ENCODE results near the gene CREB1. TPM values are rescaled to one million over a fixed set of nuclear protein-coding genes. Genes with fewer than 3 reads are reported as not detected.

CREB1 gene
- total RNA-seq, 1 donor from 2014 or later = 97.0 TPM

GRCh38 chr2:207624185-207625013 is 94.6 kb downstream of the CREB1 start:
- H3K27ac Mint-ChIP-seq = peak overlapping the region; percentile 96
- no peaks in the 10 kb centered on the region for H3K9me3 Mint-ChIP-seq
- H3K4me3 Mint-ChIP-seq = peak overlapping the region; percentile 87
- H3K4me1 Mint-ChIP-seq = peaks cover 15% of the 10 kb centered on the region
- H3K36me3 Mint-ChIP-seq = peaks cover 9% of the 10 kb centered on the region
- no peak for TF ChIP-seq CTCF (IDR thresholded peaks at IDR 0.05; ENCODE audit: unreplicated experiment)
- DNase-seq (ENCODE audit: low spot score in 2 of 2, unreplicated experiment in 2 of 2) = peak; percentile 56 to 77
- no peaks in the 10 kb centered on the region for H3K27me3 Mint-ChIP-seq (ENCODE audit: low read depth)

GRCh38 chr2:207625014-207625907 is 95.5 kb downstream of the CREB1 start, which contains the start of gene METTL21A:
TSS of gene METTL21A (minus strand) at chr2:207625394. CDS start at chr2:207624375, 1,019 bp downstream.
- H3K9me3 Mint-ChIP-seq = no peaks in the 10 kb centered on the region
- peaks cover 6% of the 10 kb centered on the region for H3K36me3 Mint-ChIP-seq
- TF ChIP-seq CTCF (IDR thresholded peaks at IDR 0.05; ENCODE audit: unreplicated experiment) = no peak
- H3K27me3 Mint-ChIP-seq (ENCODE audit: low read depth) = no peaks in the 10 kb centered on the region
- H3K4me3 Mint-ChIP-seq = peak within 1 kb of the TSS; percentile 89
- DNase-seq (ENCODE audit: low spot score in 2 of 2, unreplicated experiment in 2 of 2) = peak; percentile 61 to 77
- H3K27ac Mint-ChIP-seq = peak within 1 kb of the TSS; percentile 96
- H3K4me1 Mint-ChIP-seq = peaks cover 15% of the 10 kb centered on the region

GRCh38 chr2:207629553-207629952 is 99.8 kb downstream of the CREB1 start:
- Mint-ChIP-seq H3K4me1 (peaks cover 2% of the 10 kb centered on the region), H3K4me3 (no peak overlapping the region), H3K36me3 (no peaks in the 10 kb centered on the region), H3K27me3 (ENCODE audit: low read depth) (no peaks in the 10 kb centered on the region), H3K9me3 (no peaks in the 10 kb centered on the region), H3K27ac (no peak overlapping the region)
- DNase-seq (ENCODE audit: low spot score in 2 of 2, unreplicated experiment in 2 of 2) = no peak
- no peak for TF ChIP-seq CTCF (IDR thresholded peaks at IDR 0.05; ENCODE audit: unreplicated experiment)

- Mint-ChIP-seq H3K27ac (no peak overlapping the region), H3K4me1 (peaks cover 2% of the 10 kb centered on the region), H3K27me3 (ENCODE audit: low read depth) (no peaks in the 10 kb centered on the region)
Observed at GRCh38 chr2:207630491-207630890, 100.7 kb downstream of the CREB1 start.

More at GRCh38 chr2:207630491-207630890, 100.7 kb downstream of the CREB1 start:
- no peaks in the 10 kb centered on the region for H3K36me3 Mint-ChIP-seq
- no peak for TF ChIP-seq CTCF (IDR thresholded peaks at IDR 0.05; ENCODE audit: unreplicated experiment)
- no peaks in the 10 kb centered on the region for H3K9me3 Mint-ChIP-seq
- no peak overlapping the region for H3K4me3 Mint-ChIP-seq
- DNase-seq (ENCODE audit: low spot score in 2 of 2, unreplicated experiment in 2 of 2) = no peak

Measured in mesothelial cell of epicardium (in vitro differentiated cells).